ENCODE measurements around the gene SETX.

Gene SETX

DNA sequence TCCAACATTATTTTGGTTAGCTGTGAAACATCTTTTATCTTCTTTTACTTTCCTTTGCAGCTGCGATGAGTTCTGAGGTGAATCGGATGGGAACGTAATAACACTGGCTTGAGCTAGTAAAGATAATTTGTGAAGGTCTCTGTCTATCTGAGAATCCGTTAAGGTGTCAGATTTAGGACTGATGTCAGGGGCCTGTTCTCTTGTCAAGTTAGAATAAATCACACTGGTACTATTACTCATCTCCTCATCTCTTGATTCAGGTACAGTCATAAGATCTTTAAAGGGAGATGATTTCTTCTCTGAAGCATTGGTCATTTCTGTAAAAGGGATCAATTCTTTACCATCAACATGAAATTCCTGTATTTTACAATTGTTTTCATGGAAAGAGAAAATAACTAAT, 26.2 kb downstream of the SETX start:
- Histone ChIP-seq H4K20me1 (ENCODE audit: insufficient read depth) (no peaks in the 10 kb centered on the region), H3K4me2 (no peak overlapping the region), H3K27me3 (ENCODE audit: insufficient read depth, low read depth) (no peaks in the 10 kb centered on the region), H3K79me2 (ENCODE audit: insufficient read depth, low read depth) (no peaks in the 10 kb centered on the region), H3K4me1 (ENCODE audit: low read depth, poor library complexity, severe bottlenecking) (no peaks in the 10 kb centered on the region), H2AFZ (ENCODE audit: low read depth) (no peak overlapping the region), H3K4me3 (IDR thresholded peaks at IDR 0.05; ENCODE audit: insufficient read depth, low read depth, low read length) (no peak overlapping the region), H3K9ac (no peak overlapping the region), H3K27ac (no peak overlapping the region), H3K36me3 (ENCODE audit: insufficient read depth) (peaks cover 17% of the 10 kb centered on the region; the same call in 1 of the 2 replicates)
- TF ChIP-seq, protein P1, sequence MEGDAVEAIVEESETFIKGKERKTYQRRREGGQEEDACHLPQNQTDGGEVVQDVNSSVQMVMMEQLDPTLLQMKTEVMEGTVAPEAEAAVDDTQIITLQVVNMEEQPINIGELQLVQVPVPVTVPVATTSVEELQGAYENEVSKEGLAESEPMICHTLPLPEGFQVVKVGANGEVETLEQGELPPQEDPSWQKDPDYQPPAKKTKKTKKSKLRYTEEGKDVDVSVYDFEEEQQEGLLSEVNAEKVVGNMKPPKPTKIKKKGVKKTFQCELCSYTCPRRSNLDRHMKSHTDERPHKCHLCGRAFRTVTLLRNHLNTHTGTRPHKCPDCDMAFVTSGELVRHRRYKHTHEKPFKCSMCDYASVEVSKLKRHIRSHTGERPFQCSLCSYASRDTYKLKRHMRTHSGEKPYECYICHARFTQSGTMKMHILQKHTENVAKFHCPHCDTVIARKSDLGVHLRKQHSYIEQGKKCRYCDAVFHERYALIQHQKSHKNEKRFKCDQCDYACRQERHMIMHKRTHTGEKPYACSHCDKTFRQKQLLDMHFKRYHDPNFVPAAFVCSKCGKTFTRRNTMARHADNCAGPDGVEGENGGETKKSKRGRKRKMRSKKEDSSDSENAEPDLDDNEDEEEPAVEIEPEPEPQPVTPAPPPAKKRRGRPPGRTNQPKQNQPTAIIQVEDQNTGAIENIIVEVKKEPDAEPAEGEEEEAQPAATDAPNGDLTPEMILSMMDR (conservative IDR thresholded peaks at IDR 0.05; ENCODE audit: low read depth, low read length), result no peak

DNA sequence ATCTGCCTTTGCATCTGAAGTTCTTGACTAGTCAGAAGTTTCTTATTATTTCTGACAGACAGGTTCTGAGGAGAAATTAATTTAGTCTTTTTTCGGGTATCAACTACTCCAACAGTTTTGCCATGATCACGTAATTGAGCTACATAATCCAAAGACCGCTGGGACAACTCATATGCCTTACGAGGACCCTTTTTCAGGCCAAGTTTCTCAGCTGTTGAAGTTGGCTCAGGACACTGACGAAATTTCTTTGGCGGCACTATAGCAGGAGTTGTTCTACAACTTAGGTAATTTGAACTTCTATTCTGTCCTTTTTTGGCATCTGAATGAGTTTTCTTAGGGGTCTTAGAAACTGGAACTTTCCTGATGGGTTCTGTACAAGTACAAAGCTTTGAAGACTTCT, 27.2 kb downstream of the SETX start:
- 0 out of 2 replicates have a peak, but pooled peaks cover under 1% of the 10 kb centered on the region for H3K79me2 ChIP-seq (ENCODE audit: insufficient read depth, low read depth)
- TF ChIP-seq, protein P1 (conservative IDR thresholded peaks at IDR 0.05; ENCODE audit: low read depth, low read length), result no peak

DNA sequence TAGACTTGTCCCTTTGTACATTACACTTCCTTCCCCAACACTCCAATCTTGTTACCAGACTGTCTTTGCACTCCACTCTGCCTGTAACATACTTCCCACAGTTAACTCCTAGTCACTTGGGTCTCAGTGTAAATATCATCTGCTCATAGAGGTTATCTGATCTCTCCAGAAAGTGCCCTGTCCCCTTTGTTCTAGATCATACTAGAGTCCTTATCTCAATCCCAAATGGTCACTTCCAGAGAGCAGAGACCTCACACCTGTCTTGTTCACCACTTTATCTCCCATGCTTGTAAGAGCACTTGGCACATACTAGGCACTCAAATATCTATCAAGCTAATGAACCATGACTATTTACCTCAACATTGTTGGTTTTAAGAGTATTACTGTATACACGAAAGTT, 30.4 kb downstream of the SETX start:
- Histone ChIP-seq H3K36me3 (ENCODE audit: insufficient read depth) (peaks cover 9% of the 10 kb centered on the region; the same call in 1 of the 2 replicates), H4K20me1 (ENCODE audit: insufficient read depth) (no peaks in the 10 kb centered on the region), H3K79me2 (ENCODE audit: insufficient read depth, low read depth) (0 out of 2 replicates have a peak, but pooled peaks cover 4% of the 10 kb centered on the region), H2AFZ (ENCODE audit: low read depth) (no peak overlapping the region), H3K27me3 (ENCODE audit: insufficient read depth, low read depth) (no peaks in the 10 kb centered on the region), H3K4me1 (ENCODE audit: low read depth, poor library complexity, severe bottlenecking) (no peaks in the 10 kb centered on the region), H3K4me3 (IDR thresholded peaks at IDR 0.05; ENCODE audit: insufficient read depth, low read depth, low read length) (no peak overlapping the region), H3K4me2 (no peak overlapping the region), H3K9ac (no peak overlapping the region), H3K27ac (no peak overlapping the region)
- TF ChIP-seq, protein P1 (conservative IDR thresholded peaks at IDR 0.05; ENCODE audit: low read depth, low read length), result no peak

More for the DNA sequence above, 27.2 kb downstream of the SETX start:
- Histone ChIP-seq H3K27me3 (ENCODE audit: insufficient read depth, low read depth) (no peaks in the 10 kb centered on the region), H3K9ac (no peak overlapping the region), H3K4me1 (ENCODE audit: low read depth, poor library complexity, severe bottlenecking) (no peaks in the 10 kb centered on the region), H3K4me3 (IDR thresholded peaks at IDR 0.05; ENCODE audit: insufficient read depth, low read depth, low read length) (no peak overlapping the region), H3K27ac (no peak overlapping the region), H3K36me3 (ENCODE audit: insufficient read depth) (peaks cover 17% of the 10 kb centered on the region; the same call in 1 of the 2 replicates), H3K4me2 (no peak overlapping the region), H4K20me1 (ENCODE audit: insufficient read depth) (no peaks in the 10 kb centered on the region), H2AFZ (ENCODE audit: low read depth) (no peak overlapping the region)

DNA sequence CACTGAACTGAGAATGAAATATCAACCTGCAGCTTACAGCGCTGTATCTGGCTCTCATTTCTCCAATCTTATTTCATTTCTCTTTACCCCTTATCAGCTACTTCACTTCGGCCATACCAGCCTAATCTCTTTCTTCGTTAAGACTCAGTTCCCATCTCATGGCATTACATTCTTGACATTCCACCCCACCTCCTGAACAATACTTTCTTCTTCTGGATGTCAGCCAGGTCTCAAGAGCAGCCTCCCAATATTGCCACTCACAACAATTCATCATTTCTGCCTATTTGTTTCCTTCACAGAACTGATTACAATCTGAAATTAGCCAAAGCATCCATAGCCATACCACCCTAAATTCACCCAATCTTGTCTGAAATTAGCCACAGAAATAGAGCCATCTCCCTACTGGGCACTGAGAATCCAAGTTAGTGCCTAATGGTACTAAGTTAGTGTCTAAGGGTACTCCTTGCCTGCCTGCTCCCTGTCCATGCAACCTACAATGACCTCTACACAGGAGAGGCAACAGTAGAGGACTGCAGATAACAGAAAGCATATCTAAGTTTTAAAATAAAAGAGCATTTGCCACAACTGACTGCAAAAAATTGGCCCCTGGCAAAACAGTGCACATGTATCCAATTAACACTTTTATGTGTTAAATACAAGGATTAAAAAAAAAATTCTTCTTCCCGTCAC, 35.2 kb downstream of the SETX start:
- Histone ChIP-seq H3K27me3 (ENCODE audit: insufficient read depth, low read depth) (no peaks in the 10 kb centered on the region), H3K27ac (no peak overlapping the region), H3K9ac (no peak overlapping the region), H2AFZ (ENCODE audit: low read depth) (no peak overlapping the region), H3K4me2 (no peak overlapping the region), H3K4me1 (ENCODE audit: low read depth, poor library complexity, severe bottlenecking) (no peaks in the 10 kb centered on the region), H3K4me3 (IDR thresholded peaks at IDR 0.05; ENCODE audit: insufficient read depth, low read depth, low read length) (no peak overlapping the region), H4K20me1 (ENCODE audit: insufficient read depth) (no peaks in the 10 kb centered on the region), H3K36me3 (ENCODE audit: insufficient read depth) (no peaks in the 10 kb centered on the region), H3K79me2 (ENCODE audit: insufficient read depth, low read depth) (0 out of 2 replicates have a peak, but pooled peaks cover 4% of the 10 kb centered on the region)
- TF ChIP-seq, protein P1 (conservative IDR thresholded peaks at IDR 0.05; ENCODE audit: low read depth, low read length), result no peak
